ENCODE measurements around the gene ULK1.
A peak's percentile ranks its signal among the peaks of the same experiment; 100 is the strongest.

The ULK1 gene

GRCh38 chr12:131912518-131913274 lies 18.3 kb downstream of the ULK1 start:
- FAIRE-seq, result no peak
- no peak for TF ChIP-seq POLR2AphosphoS5 (IDR thresholded peaks at IDR 0.05; ENCODE audit: low read depth, low read length)
- TF ChIP-seq SPI1 (IDR thresholded peaks at IDR 0.05; ENCODE audit: low read depth, low read length), result no peak
- TF ChIP-seq POU2F2 (IDR thresholded peaks at IDR 0.05; ENCODE audit: low read depth, low read length), result no peak
- no peak for TF ChIP-seq PAX5 (IDR thresholded peaks at IDR 0.05; ENCODE audit: insufficient read depth, low read length, severe bottlenecking)
- no peak for TF ChIP-seq POLR2A (IDR thresholded peaks at IDR 0.05; ENCODE audit: low read depth, low read length)
- no peak for TF ChIP-seq TAF1 (IDR thresholded peaks at IDR 0.05; ENCODE audit: low read depth, low read length)
- no peak for DNase-seq (ENCODE audit: insufficient read length, low spot score)

- DNase-seq (ENCODE audit: insufficient read length, low spot score), result no peak
- FAIRE-seq, result no peak
- no peak for TF ChIP-seq SPI1 (IDR thresholded peaks at IDR 0.05; ENCODE audit: low read depth, low read length)
- TF ChIP-seq POU2F2 (IDR thresholded peaks at IDR 0.05; ENCODE audit: low read depth, low read length), result no peak
- TF ChIP-seq TAF1 (IDR thresholded peaks at IDR 0.05; ENCODE audit: low read depth, low read length), result no peak
- TF ChIP-seq POLR2A (IDR thresholded peaks at IDR 0.05; ENCODE audit: low read depth, low read length), result no peak
- TF ChIP-seq POLR2AphosphoS5 (IDR thresholded peaks at IDR 0.05; ENCODE audit: low read depth, low read length), result no peak
- no peak for TF ChIP-seq PAX5 (IDR thresholded peaks at IDR 0.05; ENCODE audit: insufficient read depth, low read length, severe bottlenecking)
Measured at GRCh38 chr12:131913666-131914065, 19.2 kb downstream of the ULK1 start.

- DNase-seq (ENCODE audit: insufficient read length, low spot score) (no peak), FAIRE-seq (no peak)
- TF ChIP-seq TAF1 (IDR thresholded peaks at IDR 0.05; ENCODE audit: low read depth, low read length), result no peak
Measured at GRCh38 chr12:131914179-131914702, 19.8 kb downstream of the ULK1 start.

GRCh38 chr12:131915000-131915689 lies 20.7 kb downstream of the ULK1 start:
- FAIRE-seq (no peak), DNase-seq (ENCODE audit: insufficient read length, low spot score) (no peak)
- TF ChIP-seq SPI1 (IDR thresholded peaks at IDR 0.05; ENCODE audit: low read depth, low read length) (no peak), POU2F2 (IDR thresholded peaks at IDR 0.05; ENCODE audit: low read depth, low read length) (no peak), POLR2AphosphoS5 (IDR thresholded peaks at IDR 0.05; ENCODE audit: low read depth, low read length) (no peak)

- FAIRE-seq, result no peak
- no peak for DNase-seq (ENCODE audit: insufficient read length, low spot score)
- TF ChIP-seq TAF1 (IDR thresholded peaks at IDR 0.05; ENCODE audit: low read depth, low read length), result no peak
- no peak for TF ChIP-seq PAX5 (IDR thresholded peaks at IDR 0.05; ENCODE audit: insufficient read depth, low read length, severe bottlenecking)
- TF ChIP-seq POLR2AphosphoS5 (IDR thresholded peaks at IDR 0.05; ENCODE audit: low read depth, low read length), result no peak
- TF ChIP-seq POU2F2 (IDR thresholded peaks at IDR 0.05; ENCODE audit: low read depth, low read length), result no peak
- no peak for TF ChIP-seq POLR2A (IDR thresholded peaks at IDR 0.05; ENCODE audit: low read depth, low read length)
- no peak for TF ChIP-seq SPI1 (IDR thresholded peaks at IDR 0.05; ENCODE audit: low read depth, low read length)
Measured at GRCh38 chr12:131915823-131916222, 21.4 kb downstream of the ULK1 start.

GRCh38 chr12:131916306-131917138 lies 22.1 kb downstream of the ULK1 start:
- FAIRE-seq, result peak; percentile 69
- TF ChIP-seq POU2F2 (IDR thresholded peaks at IDR 0.05; ENCODE audit: low read depth, low read length), result no peak
- no peak for TF ChIP-seq PAX5 (IDR thresholded peaks at IDR 0.05; ENCODE audit: insufficient read depth, low read length, severe bottlenecking)
- no peak for TF ChIP-seq POLR2AphosphoS5 (IDR thresholded peaks at IDR 0.05; ENCODE audit: low read depth, low read length)
- no peak for TF ChIP-seq SPI1 (IDR thresholded peaks at IDR 0.05; ENCODE audit: low read depth, low read length)
- no peak for TF ChIP-seq TAF1 (IDR thresholded peaks at IDR 0.05; ENCODE audit: low read depth, low read length)
- TF ChIP-seq POLR2A (IDR thresholded peaks at IDR 0.05; ENCODE audit: low read depth, low read length), result no peak

GRCh38 chr12:131917139-131917710 lies 22.8 kb downstream of the ULK1 start:
- TF ChIP-seq SPI1 (IDR thresholded peaks at IDR 0.05; ENCODE audit: low read depth, low read length) (no peak), PAX5 (IDR thresholded peaks at IDR 0.05; ENCODE audit: insufficient read depth, low read length, severe bottlenecking) (no peak), POLR2A (IDR thresholded peaks at IDR 0.05; ENCODE audit: low read depth, low read length) (no peak), TAF1 (IDR thresholded peaks at IDR 0.05; ENCODE audit: low read depth, low read length) (no peak), POLR2AphosphoS5 (IDR thresholded peaks at IDR 0.05; ENCODE audit: low read depth, low read length) (no peak), POU2F2 (IDR thresholded peaks at IDR 0.05; ENCODE audit: low read depth, low read length) (no peak)
- FAIRE-seq, result no peak
- DNase-seq (ENCODE audit: insufficient read length, low spot score), result peak; percentile 27

More at GRCh38 chr12:131916306-131917138, 22.1 kb downstream of the ULK1 start:
- DNase-seq (ENCODE audit: insufficient read length, low spot score), result peak; percentile 50

GRCh38 chr12:131917711-131918306 lies 23.4 kb downstream of the ULK1 start:
- TF ChIP-seq PAX5 (IDR thresholded peaks at IDR 0.05; ENCODE audit: insufficient read depth, low read length, severe bottlenecking), result no peak
- TF ChIP-seq POLR2AphosphoS5 (IDR thresholded peaks at IDR 0.05; ENCODE audit: low read depth, low read length), result no peak
- TF ChIP-seq POU2F2 (IDR thresholded peaks at IDR 0.05; ENCODE audit: low read depth, low read length), result no peak
- no peak for TF ChIP-seq POLR2A (IDR thresholded peaks at IDR 0.05; ENCODE audit: low read depth, low read length)
- no peak for TF ChIP-seq SPI1 (IDR thresholded peaks at IDR 0.05; ENCODE audit: low read depth, low read length)
- TF ChIP-seq TAF1 (IDR thresholded peaks at IDR 0.05; ENCODE audit: low read depth, low read length), result no peak
- DNase-seq (ENCODE audit: insufficient read length, low spot score), result peak; percentile 33
- no peak for FAIRE-seq
